GM12891 (cell line): ENCODE measurements around the gene OR10G3.

Experiments
- POLR2AphosphoS5 ChIP-seq: IDR thresholded peaks from 2 replicates; pipeline ENCODE4 v1.6.1; 2011; ENCODE audit warnings: low read depth, low read length, control low read depth
- TAF1 ChIP-seq: IDR thresholded peaks from 2 replicates; pipeline ENCODE4 v1.6.1; 2011; ENCODE audit warnings: low read depth, low read length, control low read depth

- TF ChIP-seq POLR2AphosphoS5 (no peak), TAF1 (no peak)
Observed at GRCh38 chr14:21521501-21521900, 58.4 kb downstream of the OR10G3 start.
